Ishikawa (cell line): ENCODE data around the gene ZFAND3.

Experiments
- CEBPB ChIP-seq: IDR thresholded peaks from 2 replicates; pipeline ENCODE4 v1.6.1; 2012
- TAF1 ChIP-seq: IDR thresholded peaks from 2 replicates; pipeline ENCODE4 v1.6.1; 2012; ENCODE audit warnings: low read depth, mild to moderate bottlenecking
- YY1 ChIP-seq: IDR thresholded peaks from 2 replicates; pipeline ENCODE4 v1.6.1; 2012; ENCODE audit warnings: low read depth
- ZBTB7A ChIP-seq: IDR thresholded peaks from 2 replicates; pipeline ENCODE4 v1.6.1; 2012; ENCODE audit warnings: low read depth

GRCh38 chr6:38137608-38138265 is 318.2 kb downstream of the ZFAND3 start:
- no peak for TF ChIP-seq CEBPB
- no peak for TF ChIP-seq ZBTB7A
- TF ChIP-seq TAF1, result no peak
- TF ChIP-seq YY1, result no peak
